ENCODE measurements around the gene MELK. TPM values are rescaled to one million over a fixed set of nuclear protein-coding genes. Genes with fewer than 3 reads are reported as not detected.

The MELK gene
- total and polyA plus RNA-seq, 3 donors from 2014 or later: 15.2 to 19.2 (median 18.8) TPM

GRCh38 chr9:36676778-36677485 lies 104.2 kb downstream of the MELK start:
- H3K36me3 ChIP-seq (ENCODE audit: low read depth, missing control alignments): no peaks in the 10 kb centered on the region
- H3K27me3 ChIP-seq: no peaks in the 10 kb centered on the region
- no peak for DNase-seq
- no peak overlapping the region for H3K4me3 ChIP-seq
- H3K9me3 ChIP-seq: no peaks in the 10 kb centered on the region
- 88 to 89% methylated on average over 8 of the region's 8 CpGs for WGBS, 2 donors
- peaks cover 5% of the 10 kb centered on the region for H3K4me1 ChIP-seq
- intact Hi-C loops (cut with DNase I; ENCODE audit: low total_unique reads): no loop called here
- no peak overlapping the region for H3K27ac ChIP-seq
- TF ChIP-seq CTCF (IDR thresholded peaks at IDR 0.05) (no peak), POLR2A (IDR thresholded peaks at IDR 0.05) (no peak)

GRCh38 chr9:36677611-36678010 lies 104.9 kb downstream of the MELK start:
- Histone ChIP-seq H3K27ac (no peak overlapping the region), H3K36me3 (ENCODE audit: low read depth, missing control alignments) (no peaks in the 10 kb centered on the region), H3K4me1 (peaks cover 5% of the 10 kb centered on the region), H3K27me3 (no peaks in the 10 kb centered on the region), H3K9me3 (no peaks in the 10 kb centered on the region), H3K4me3 (no peak overlapping the region)
- no peak for DNase-seq
- intact Hi-C loops (cut with DNase I; ENCODE audit: low total_unique reads): no loop called here
- no peak for TF ChIP-seq CTCF (IDR thresholded peaks at IDR 0.05)
- no peak for TF ChIP-seq POLR2A (IDR thresholded peaks at IDR 0.05)
- WGBS, 2 donors: 88 to 93% methylated on average over 2 of the region's 2 CpGs

DNA sequence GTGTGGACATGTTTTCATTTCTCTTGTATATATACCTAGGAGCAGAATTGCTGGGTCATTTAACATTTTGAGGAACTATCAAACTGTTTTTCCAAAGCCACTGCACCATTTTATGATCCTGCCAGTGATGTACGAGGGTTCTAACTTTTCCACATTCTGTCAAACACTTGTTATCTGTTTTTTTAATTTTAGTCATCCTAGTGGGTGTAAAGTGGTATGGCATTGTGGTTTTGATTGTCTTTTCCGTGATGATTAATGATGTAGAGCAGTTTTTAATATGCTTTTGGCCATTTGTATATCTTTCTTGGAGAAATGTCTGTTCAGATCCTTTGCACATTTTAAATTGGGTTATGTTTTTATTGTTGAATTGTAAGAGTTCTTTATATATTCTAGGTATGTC lies 107.0 kb downstream of the MELK start:
- Histone ChIP-seq H3K27me3 (no peaks in the 10 kb centered on the region), H3K36me3 (ENCODE audit: low read depth, missing control alignments) (no peaks in the 10 kb centered on the region), H3K4me3 (no peak overlapping the region), H3K27ac (no peak overlapping the region), H3K4me1 (peaks cover 5% of the 10 kb centered on the region), H3K9me3 (no peaks in the 10 kb centered on the region)
- TF ChIP-seq POLR2A (IDR thresholded peaks at IDR 0.05) (no peak), CTCF (IDR thresholded peaks at IDR 0.05) (no peak)
- intact Hi-C loops (cut with DNase I; ENCODE audit: low total_unique reads): no loop called here
- no peak for DNase-seq
- 80 to 92% methylated on average over 2 of the region's 2 CpGs for WGBS, 2 donors

- no peak for DNase-seq
- no peaks in the 10 kb centered on the region for H3K9me3 ChIP-seq
- no peak overlapping the region for H3K27ac ChIP-seq
- intact Hi-C loops (cut with DNase I; ENCODE audit: low total_unique reads): no loop called here
- no peaks in the 10 kb centered on the region for H3K4me1 ChIP-seq
- H3K4me3 ChIP-seq: no peak overlapping the region
- no peak for TF ChIP-seq CTCF (IDR thresholded peaks at IDR 0.05)
- TF ChIP-seq POLR2A (IDR thresholded peaks at IDR 0.05): no peak
- no peaks in the 10 kb centered on the region for H3K27me3 ChIP-seq
- H3K36me3 ChIP-seq (ENCODE audit: low read depth, missing control alignments): no peaks in the 10 kb centered on the region
- 86 to 87% methylated on average over 3 of the region's 3 CpGs for WGBS, 2 donors
These were observed 113.8 kb downstream of the MELK start for GRCh38 chr9:36686471-36686870.

All from testis (tissue), 3 donors.